Endothelial cell of umbilical vein (primary cell): ENCODE measurements around the gene ABHD8.

Experiments
- CTCF ChIP-seq, 2 donors: IDR thresholded peaks; 1 replicate in 1 of 2; 2 replicates in 1 of 2; pipeline ENCODE4 v1.5.1; 2011; ENCODE audit warnings: low read length in 2 of 2, mild to moderate bottlenecking in 2 of 2, moderate library complexity in 2 of 2, control low read depth in 1 of 2, inconsistent platforms in 1 of 2, low read depth in 1 of 2; ENCODE audit not compliant: insufficient read depth in 1 of 2; ENCODE audit errors: extremely low read depth in 1 of 2
- EZH2 ChIP-seq: IDR thresholded peaks from 2 replicates; pipeline ENCODE4 v1.6.1; 2012; ENCODE audit warnings: borderline replicate concordance, low read depth, mild to moderate bottlenecking, moderate library complexity, low read length, inconsistent platforms; ENCODE audit not compliant: severe bottlenecking
- FOS ChIP-seq: IDR thresholded peaks from 2 replicates; pipeline ENCODE4 v1.6.1; 2011; ENCODE audit warnings: mild to moderate bottlenecking, low read length, moderate library complexity, borderline replicate concordance; ENCODE audit not compliant: insufficient read depth
- GATA2 ChIP-seq: IDR thresholded peaks from 2 replicates; pipeline ENCODE4 v1.7.0; 2011; ENCODE audit warnings: low read depth, mild to moderate bottlenecking, moderate library complexity, mixed read lengths, low read length; ENCODE audit not compliant: insufficient read length, insufficient read depth
- JUN ChIP-seq: IDR thresholded peaks from 2 replicates; pipeline ENCODE4 v1.6.1; 2011; ENCODE audit warnings: borderline replicate concordance, low read depth; ENCODE audit not compliant: insufficient read length, insufficient read depth
- MAX ChIP-seq: IDR thresholded peaks from 2 replicates; pipeline ENCODE4 v1.6.1; 2011; ENCODE audit not compliant: insufficient read depth, insufficient read length
- MYC ChIP-seq: IDR thresholded peaks from one replicate; pipeline ENCODE4 v1.6.1; 2011; ENCODE audit warnings: mild to moderate bottlenecking, low read depth, low read length
- POLR2A ChIP-seq: IDR thresholded peaks from 2 replicates; pipeline ENCODE4 v1.6.1; 2012; ENCODE audit warnings: low read depth, mild to moderate bottlenecking, control low read depth, low read length
- POLR2AphosphoS5 ChIP-seq: IDR thresholded peaks from 2 replicates; pipeline ENCODE4 v1.6.1; 2012; ENCODE audit warnings: low read depth, mild to moderate bottlenecking, control low read depth, low read length, moderate library complexity; ENCODE audit not compliant: insufficient read depth

GRCh38 chr19:17338433-17339078, 35.3 kb upstream of the ABHD8 start:
- TF ChIP-seq CTCF (IDR thresholded peaks at IDR 0.05; ENCODE audit: extremely low read depth in 1 of 2, insufficient read depth in 1 of 2, low read depth in 1 of 2, low read length in 2 of 2) (no peak), POLR2AphosphoS5 (no peak), MYC (no peak), POLR2A (no peak), JUN (no peak), GATA2 (no peak), EZH2 (no peak), MAX (no peak), FOS (no peak)
